Muscle layer of duodenum (tissue), 2 donors: ENCODE results near the gene LDLRAD3.

ENCODE experiments used
- H3K27ac ChIP-seq: one replicate; pipeline ENCODE4 v1.7.0; 2013; ENCODE audit warnings: mild to moderate bottlenecking, low read length
- H3K27me3 ChIP-seq: one replicate; pipeline ENCODE4 v1.7.0; 2013; ENCODE audit warnings: low read depth, mild to moderate bottlenecking, control low read depth, low read length
- H3K36me3 ChIP-seq, 2 donors: one replicate each; pipeline ENCODE4 v1.7.0; 2013; ENCODE audit warnings: low read length in 2 of 2, control low read depth in 1 of 2, mild to moderate bottlenecking in 1 of 2; ENCODE audit not compliant: insufficient read depth in 2 of 2, control insufficient read depth in 1 of 2
- H3K4me1 ChIP-seq, 2 donors: one replicate each; pipeline ENCODE4 v1.7.0; 2013; ENCODE audit warnings: low read length in 2 of 2, mild to moderate bottlenecking in 2 of 2, control low read depth in 1 of 2, moderate library complexity in 1 of 2; ENCODE audit not compliant: insufficient read depth in 2 of 2, control insufficient read depth in 1 of 2
- H3K4me3 ChIP-seq, 2 donors: one replicate each; pipeline ENCODE4 v1.7.0; 2013; ENCODE audit warnings: low read length in 2 of 2, low read depth in 1 of 2, mild to moderate bottlenecking in 1 of 2
- H3K9me3 ChIP-seq, 2 donors: one replicate each; pipeline ENCODE4 v1.7.0; 2013; ENCODE audit warnings: low read length in 2 of 2, control low read depth in 1 of 2, mild to moderate bottlenecking in 1 of 2; ENCODE audit not compliant: control insufficient read depth in 1 of 2
- donor health status: healthy.

LDLRAD3 gene

GRCh38 chr11:36212564-36213392 is 268.9 kb downstream of the LDLRAD3 start:
- no peaks in the 10 kb centered on the region for H3K9me3 ChIP-seq
- no peaks in the 10 kb centered on the region for H3K4me1 ChIP-seq
- no peaks in the 10 kb centered on the region for H3K27me3 ChIP-seq
- no peaks in the 10 kb centered on the region for H3K36me3 ChIP-seq
- H3K27ac ChIP-seq = no peak overlapping the region
- H3K4me3 ChIP-seq = no peak overlapping the region

GRCh38 chr11:36213393-36213840 is 269.6 kb downstream of the LDLRAD3 start:
- Histone ChIP-seq H3K4me1 (no peaks in the 10 kb centered on the region), H3K9me3 (no peaks in the 10 kb centered on the region), H3K27ac (no peak overlapping the region), H3K36me3 (no peaks in the 10 kb centered on the region), H3K4me3 (no peak overlapping the region), H3K27me3 (no peaks in the 10 kb centered on the region)

GRCh38 chr11:36214480-36214879 is 270.6 kb downstream of the LDLRAD3 start:
- Histone ChIP-seq H3K4me3 (no peak overlapping the region), H3K27ac (no peak overlapping the region), H3K27me3 (no peaks in the 10 kb centered on the region), H3K4me1 (no peaks in the 10 kb centered on the region), H3K36me3 (no peaks in the 10 kb centered on the region), H3K9me3 (peaks cover 0 to 2% of the 10 kb centered on the region in 2 donors)

GRCh38 chr11:36214976-36215692 is 271.3 kb downstream of the LDLRAD3 start:
- H3K36me3 ChIP-seq = no peaks in the 10 kb centered on the region

GRCh38 chr11:36215693-36216060 is 271.8 kb downstream of the LDLRAD3 start:
- no peak overlapping the region for H3K27ac ChIP-seq
- no peaks in the 10 kb centered on the region for H3K27me3 ChIP-seq
- no peak overlapping the region for H3K4me3 ChIP-seq
- H3K36me3 ChIP-seq = no peaks in the 10 kb centered on the region
- H3K9me3 ChIP-seq = peaks cover 9 to 11% of the 10 kb centered on the region in 2 donors
- no peaks in the 10 kb centered on the region for H3K4me1 ChIP-seq

More at GRCh38 chr11:36214976-36215692, 271.3 kb downstream of the LDLRAD3 start:
- H3K4me1 ChIP-seq = no peaks in the 10 kb centered on the region
- peaks cover 4 to 8% of the 10 kb centered on the region in 2 donors for H3K9me3 ChIP-seq
- no peak overlapping the region for H3K4me3 ChIP-seq
- no peak overlapping the region for H3K27ac ChIP-seq
- H3K27me3 ChIP-seq = no peaks in the 10 kb centered on the region

GRCh38 chr11:36216061-36216615 is 272.3 kb downstream of the LDLRAD3 start:
- H3K27ac ChIP-seq = no peak overlapping the region
- H3K9me3 ChIP-seq = peaks cover 9 to 11% of the 10 kb centered on the region in 2 donors
- no peaks in the 10 kb centered on the region for H3K4me1 ChIP-seq
- H3K27me3 ChIP-seq = no peaks in the 10 kb centered on the region
- no peak overlapping the region for H3K4me3 ChIP-seq
- H3K36me3 ChIP-seq = no peaks in the 10 kb centered on the region

- peaks cover 9 to 11% of the 10 kb centered on the region in 2 donors for H3K9me3 ChIP-seq
- no peak overlapping the region for H3K27ac ChIP-seq
- no peaks in the 10 kb centered on the region for H3K27me3 ChIP-seq
- H3K36me3 ChIP-seq = no peaks in the 10 kb centered on the region
- no peak overlapping the region for H3K4me3 ChIP-seq
- H3K4me1 ChIP-seq = peaks cover 0 to 10% of the 10 kb centered on the region in 2 donors
Observed at GRCh38 chr11:36218283-36218921, 274.5 kb downstream of the LDLRAD3 start.

GRCh38 chr11:36219996-36220395 is 276.1 kb downstream of the LDLRAD3 start:
- no peak overlapping the region for H3K4me3 ChIP-seq
- H3K27ac ChIP-seq = no peak overlapping the region
- H3K36me3 ChIP-seq = no peaks in the 10 kb centered on the region
- H3K27me3 ChIP-seq = no peaks in the 10 kb centered on the region
- H3K9me3 ChIP-seq = peaks cover 9 to 11% of the 10 kb centered on the region in 2 donors
- H3K4me1 ChIP-seq = peaks cover 0 to 11% of the 10 kb centered on the region in 2 donors

- peaks cover 0 to 11% of the 10 kb centered on the region in 2 donors for H3K4me1 ChIP-seq
- H3K36me3 ChIP-seq = no peaks in the 10 kb centered on the region
- no peak overlapping the region for H3K27ac ChIP-seq
- H3K9me3 ChIP-seq = peaks cover 9 to 11% of the 10 kb centered on the region in 2 donors
- no peaks in the 10 kb centered on the region for H3K27me3 ChIP-seq
- no peak overlapping the region for H3K4me3 ChIP-seq
Observed at GRCh38 chr11:36222831-36223635, 279.2 kb downstream of the LDLRAD3 start.

- no peaks in the 10 kb centered on the region for H3K36me3 ChIP-seq
- no peak overlapping the region for H3K27ac ChIP-seq
- H3K4me3 ChIP-seq = no peak overlapping the region
- peaks cover 0 to 11% of the 10 kb centered on the region in 2 donors for H3K4me1 ChIP-seq
- H3K27me3 ChIP-seq = no peaks in the 10 kb centered on the region
- H3K9me3 ChIP-seq = peaks cover 9 to 10% of the 10 kb centered on the region in 2 donors
Observed at GRCh38 chr11:36224209-36224882, 280.5 kb downstream of the LDLRAD3 start.
